ENCODE data around the gene GUCY1A2.

GRCh38 chr11:106983261-106983660, 35.0 kb downstream of the GUCY1A2 start:
- TF ChIP-seq, protein P1, sequence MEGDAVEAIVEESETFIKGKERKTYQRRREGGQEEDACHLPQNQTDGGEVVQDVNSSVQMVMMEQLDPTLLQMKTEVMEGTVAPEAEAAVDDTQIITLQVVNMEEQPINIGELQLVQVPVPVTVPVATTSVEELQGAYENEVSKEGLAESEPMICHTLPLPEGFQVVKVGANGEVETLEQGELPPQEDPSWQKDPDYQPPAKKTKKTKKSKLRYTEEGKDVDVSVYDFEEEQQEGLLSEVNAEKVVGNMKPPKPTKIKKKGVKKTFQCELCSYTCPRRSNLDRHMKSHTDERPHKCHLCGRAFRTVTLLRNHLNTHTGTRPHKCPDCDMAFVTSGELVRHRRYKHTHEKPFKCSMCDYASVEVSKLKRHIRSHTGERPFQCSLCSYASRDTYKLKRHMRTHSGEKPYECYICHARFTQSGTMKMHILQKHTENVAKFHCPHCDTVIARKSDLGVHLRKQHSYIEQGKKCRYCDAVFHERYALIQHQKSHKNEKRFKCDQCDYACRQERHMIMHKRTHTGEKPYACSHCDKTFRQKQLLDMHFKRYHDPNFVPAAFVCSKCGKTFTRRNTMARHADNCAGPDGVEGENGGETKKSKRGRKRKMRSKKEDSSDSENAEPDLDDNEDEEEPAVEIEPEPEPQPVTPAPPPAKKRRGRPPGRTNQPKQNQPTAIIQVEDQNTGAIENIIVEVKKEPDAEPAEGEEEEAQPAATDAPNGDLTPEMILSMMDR (IDR thresholded peaks at IDR 0.05 in 4 of 5, conservative IDR thresholded peaks at IDR 0.05 in 1 of 5) = no peak
- TF ChIP-seq POLR2A (IDR thresholded peaks at IDR 0.05) = no peak
